Tibial nerve (tissue), 4 donors: Measurements from ENCODE around the gene VWF.

ENCODE experiments used
- EP300 ChIP-seq, 2 donors: sonication (generic); formaldehyde crosslinking; IDR thresholded peaks; one replicate each; pipeline ENCODE4 v1.6.1; 2017; ENCODE audit warnings: antibody characterized with exemption in 2 of 2, mild to moderate bottlenecking in 1 of 2
- POLR2A ChIP-seq, 2 donors: fragments of 450-650 bp; IDR thresholded peaks; one replicate each; pipeline ENCODE4 v1.6.1; 2017; ENCODE audit warnings: antibody characterized with exemption in 2 of 2, mild to moderate bottlenecking in 2 of 2, moderate library complexity in 2 of 2
- TF ChIP-seq, protein P1 (sequence below), 5 experiments: fragments of 200-600 bp in 3 of 5; fragments of 450-650 bp in 2 of 5; sonication (generic) in 3 of 5; IDR thresholded peaks; one replicate each; pipeline ENCODE4 v1.5.1; 2016 to 2019; ENCODE audit warnings: antibody characterized with exemption in 5 of 5, mild to moderate bottlenecking in 3 of 5, moderate library complexity in 2 of 5

DNA sequence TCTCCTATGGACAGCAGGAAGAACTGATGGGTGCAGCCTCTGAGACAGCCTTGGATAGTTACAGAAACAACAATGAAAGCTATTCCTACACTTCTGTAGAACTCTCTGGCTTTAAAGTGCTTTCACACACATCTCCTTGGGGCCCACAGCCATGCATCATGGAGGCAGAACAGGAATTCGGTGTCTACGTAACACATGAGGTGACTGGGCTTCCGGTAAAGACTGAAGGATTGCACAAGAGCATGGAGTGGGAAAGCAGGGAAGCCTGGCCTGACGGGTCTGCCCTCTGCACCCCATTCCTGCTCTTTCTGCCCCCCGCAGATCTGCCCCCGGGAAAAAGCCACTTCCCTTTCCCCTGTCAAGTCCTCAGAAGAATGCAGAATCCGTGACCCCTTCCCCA lies 82.6 kb downstream of the VWF start:
- TF ChIP-seq, protein P1, sequence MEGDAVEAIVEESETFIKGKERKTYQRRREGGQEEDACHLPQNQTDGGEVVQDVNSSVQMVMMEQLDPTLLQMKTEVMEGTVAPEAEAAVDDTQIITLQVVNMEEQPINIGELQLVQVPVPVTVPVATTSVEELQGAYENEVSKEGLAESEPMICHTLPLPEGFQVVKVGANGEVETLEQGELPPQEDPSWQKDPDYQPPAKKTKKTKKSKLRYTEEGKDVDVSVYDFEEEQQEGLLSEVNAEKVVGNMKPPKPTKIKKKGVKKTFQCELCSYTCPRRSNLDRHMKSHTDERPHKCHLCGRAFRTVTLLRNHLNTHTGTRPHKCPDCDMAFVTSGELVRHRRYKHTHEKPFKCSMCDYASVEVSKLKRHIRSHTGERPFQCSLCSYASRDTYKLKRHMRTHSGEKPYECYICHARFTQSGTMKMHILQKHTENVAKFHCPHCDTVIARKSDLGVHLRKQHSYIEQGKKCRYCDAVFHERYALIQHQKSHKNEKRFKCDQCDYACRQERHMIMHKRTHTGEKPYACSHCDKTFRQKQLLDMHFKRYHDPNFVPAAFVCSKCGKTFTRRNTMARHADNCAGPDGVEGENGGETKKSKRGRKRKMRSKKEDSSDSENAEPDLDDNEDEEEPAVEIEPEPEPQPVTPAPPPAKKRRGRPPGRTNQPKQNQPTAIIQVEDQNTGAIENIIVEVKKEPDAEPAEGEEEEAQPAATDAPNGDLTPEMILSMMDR (IDR thresholded peaks at IDR 0.05), result no peak
- no peak for TF ChIP-seq EP300 (IDR thresholded peaks at IDR 0.05)
- no peak for TF ChIP-seq POLR2A (IDR thresholded peaks at IDR 0.05)
